ENCODE results near the gene ZNF407. TPM values are rescaled to one million over a fixed set of nuclear protein-coding genes. Genes with fewer than 3 reads are reported as not detected.

ZNF407 gene
- total RNA-seq, 3 donors from 2014 or later = 13.1 to 13.8 (median 13.4) TPM

GRCh38 chr18:74683573-74683972, 85.9 kb downstream of the ZNF407 start:
- H3K27me3 Mint-ChIP-seq (ENCODE audit: low read depth) = no peaks in the 10 kb centered on the region
- H3K36me3 Mint-ChIP-seq (ENCODE audit: insufficient read depth) = peaks cover 35% of the 10 kb centered on the region
- peaks cover 10% of the 10 kb centered on the region for H3K4me1 Mint-ChIP-seq (ENCODE audit: low read depth)
- no peak for DNase-seq
- H3K9me3 Mint-ChIP-seq = no peaks in the 10 kb centered on the region
- no peak overlapping the region for H3K4me3 Mint-ChIP-seq
- ATAC-seq = no peak

GRCh38 chr18:74689251-74689650, 91.6 kb downstream of the ZNF407 start:
- DNase-seq = no peak
- no peak overlapping the region for H3K4me3 Mint-ChIP-seq

GRCh38 chr18:74692367-74693013, 94.8 kb downstream of the ZNF407 start:
- DNase-seq = no peak
- ATAC-seq = no peak
- no peaks in the 10 kb centered on the region for H3K9me3 Mint-ChIP-seq
- H3K4me3 Mint-ChIP-seq = no peak overlapping the region
- H3K36me3 Mint-ChIP-seq (ENCODE audit: insufficient read depth) = peaks cover 14% of the 10 kb centered on the region
- no peaks in the 10 kb centered on the region for H3K27me3 Mint-ChIP-seq (ENCODE audit: low read depth)
- H3K4me1 Mint-ChIP-seq (ENCODE audit: low read depth) = peaks cover 16% of the 10 kb centered on the region

More at GRCh38 chr18:74689251-74689650, 91.6 kb downstream of the ZNF407 start:
- ATAC-seq = no peak
- no peaks in the 10 kb centered on the region for H3K9me3 Mint-ChIP-seq
- H3K36me3 Mint-ChIP-seq (ENCODE audit: insufficient read depth) = peaks cover 27% of the 10 kb centered on the region
- no peaks in the 10 kb centered on the region for H3K27me3 Mint-ChIP-seq (ENCODE audit: low read depth)
- peaks cover 16% of the 10 kb centered on the region for H3K4me1 Mint-ChIP-seq (ENCODE audit: low read depth)

GRCh38 chr18:74694436-74694835, 96.8 kb downstream of the ZNF407 start:
- ATAC-seq = no peak
- H3K36me3 Mint-ChIP-seq (ENCODE audit: insufficient read depth) = peaks cover 9% of the 10 kb centered on the region
- DNase-seq = no peak
- no peak overlapping the region for H3K4me3 Mint-ChIP-seq
- peaks cover 16% of the 10 kb centered on the region for H3K4me1 Mint-ChIP-seq (ENCODE audit: low read depth)
- no peaks in the 10 kb centered on the region for H3K27me3 Mint-ChIP-seq (ENCODE audit: low read depth)
- no peaks in the 10 kb centered on the region for H3K9me3 Mint-ChIP-seq

GRCh38 chr18:74695170-74695569, 97.5 kb downstream of the ZNF407 start:
- Mint-ChIP-seq H3K36me3 (ENCODE audit: insufficient read depth) (peaks cover 9% of the 10 kb centered on the region), H3K27me3 (ENCODE audit: low read depth) (no peaks in the 10 kb centered on the region), H3K4me3 (no peak overlapping the region), H3K9me3 (no peaks in the 10 kb centered on the region), H3K4me1 (ENCODE audit: low read depth) (peaks cover 16% of the 10 kb centered on the region)
- ATAC-seq = no peak
- DNase-seq = no peak

GRCh38 chr18:74698881-74699280, 101.2 kb downstream of the ZNF407 start:
- ATAC-seq (no peak), DNase-seq (no peak)
- Mint-ChIP-seq H3K4me1 (ENCODE audit: low read depth) (peaks cover 2% of the 10 kb centered on the region), H3K9me3 (no peaks in the 10 kb centered on the region), H3K36me3 (ENCODE audit: insufficient read depth) (peaks cover 18% of the 10 kb centered on the region), H3K4me3 (no peak overlapping the region), H3K27me3 (ENCODE audit: low read depth) (no peaks in the 10 kb centered on the region)

GRCh38 chr18:74699455-74699854, 101.8 kb downstream of the ZNF407 start:
- no peak overlapping the region for H3K4me3 Mint-ChIP-seq
- no peaks in the 10 kb centered on the region for H3K27me3 Mint-ChIP-seq (ENCODE audit: low read depth)
- no peaks in the 10 kb centered on the region for H3K4me1 Mint-ChIP-seq (ENCODE audit: low read depth)
- ATAC-seq (no peak), DNase-seq (no peak)
- H3K36me3 Mint-ChIP-seq (ENCODE audit: insufficient read depth) = peaks cover 20% of the 10 kb centered on the region
- no peaks in the 10 kb centered on the region for H3K9me3 Mint-ChIP-seq

GRCh38 chr18:74702950-74703349, 105.3 kb downstream of the ZNF407 start:
- H3K4me1 Mint-ChIP-seq (ENCODE audit: low read depth) = no peaks in the 10 kb centered on the region
- H3K9me3 Mint-ChIP-seq = no peaks in the 10 kb centered on the region
- H3K36me3 Mint-ChIP-seq (ENCODE audit: insufficient read depth) = peaks cover 18% of the 10 kb centered on the region
- no peak overlapping the region for H3K4me3 Mint-ChIP-seq
- no peaks in the 10 kb centered on the region for H3K27me3 Mint-ChIP-seq (ENCODE audit: low read depth)
- no peak for ATAC-seq
- DNase-seq = no peak

- Mint-ChIP-seq H3K36me3 (ENCODE audit: insufficient read depth) (peaks cover 11% of the 10 kb centered on the region), H3K4me3 (no peak overlapping the region)
- no peak for ATAC-seq
Measured at GRCh38 chr18:74708169-74708568, 110.5 kb downstream of the ZNF407 start.

GRCh38 chr18:74709452-74709851, 111.8 kb downstream of the ZNF407 start:
- ATAC-seq (no peak), DNase-seq (no peak)
- H3K9me3 Mint-ChIP-seq = no peaks in the 10 kb centered on the region
- peaks cover 6% of the 10 kb centered on the region for H3K36me3 Mint-ChIP-seq (ENCODE audit: insufficient read depth)
- H3K4me3 Mint-ChIP-seq = no peak overlapping the region
- H3K27me3 Mint-ChIP-seq (ENCODE audit: low read depth) = no peaks in the 10 kb centered on the region
- no peaks in the 10 kb centered on the region for H3K4me1 Mint-ChIP-seq (ENCODE audit: low read depth)

More at GRCh38 chr18:74708169-74708568, 110.5 kb downstream of the ZNF407 start:
- H3K9me3 Mint-ChIP-seq = no peaks in the 10 kb centered on the region
- H3K4me1 Mint-ChIP-seq (ENCODE audit: low read depth) = no peaks in the 10 kb centered on the region
- H3K27me3 Mint-ChIP-seq (ENCODE audit: low read depth) = no peaks in the 10 kb centered on the region
- no peak for DNase-seq

GRCh38 chr18:74714120-74714519, 116.5 kb downstream of the ZNF407 start:
- Mint-ChIP-seq H3K36me3 (ENCODE audit: insufficient read depth) (peaks cover 16% of the 10 kb centered on the region), H3K9me3 (no peaks in the 10 kb centered on the region), H3K4me1 (ENCODE audit: low read depth) (no peaks in the 10 kb centered on the region), H3K4me3 (no peak overlapping the region), H3K27me3 (ENCODE audit: low read depth) (no peaks in the 10 kb centered on the region)
- no peak for DNase-seq
- ATAC-seq = no peak

GRCh38 chr18:74714791-74715190, 117.1 kb downstream of the ZNF407 start:
- Mint-ChIP-seq H3K4me1 (ENCODE audit: low read depth) (no peaks in the 10 kb centered on the region), H3K4me3 (no peak overlapping the region), H3K36me3 (ENCODE audit: insufficient read depth) (peaks cover 19% of the 10 kb centered on the region), H3K9me3 (peaks cover 3% of the 10 kb centered on the region), H3K27me3 (ENCODE audit: low read depth) (no peaks in the 10 kb centered on the region)
- ATAC-seq = no peak
- no peak for DNase-seq

- DNase-seq (no peak), ATAC-seq (no peak)
- Mint-ChIP-seq H3K4me3 (no peak overlapping the region), H3K36me3 (ENCODE audit: insufficient read depth) (peaks cover 20% of the 10 kb centered on the region), H3K4me1 (ENCODE audit: low read depth) (peaks cover under 1% of the 10 kb centered on the region), H3K27me3 (ENCODE audit: low read depth) (no peaks in the 10 kb centered on the region), H3K9me3 (peaks cover 7% of the 10 kb centered on the region)
Measured at GRCh38 chr18:74715306-74715705, 117.6 kb downstream of the ZNF407 start.

- DNase-seq (no peak), ATAC-seq (no peak)
- H3K36me3 Mint-ChIP-seq (ENCODE audit: insufficient read depth) = peaks cover 20% of the 10 kb centered on the region
- H3K4me1 Mint-ChIP-seq (ENCODE audit: low read depth) = peaks cover 6% of the 10 kb centered on the region
- no peaks in the 10 kb centered on the region for H3K27me3 Mint-ChIP-seq (ENCODE audit: low read depth)
- H3K4me3 Mint-ChIP-seq = no peak overlapping the region
- H3K9me3 Mint-ChIP-seq = peaks cover 7% of the 10 kb centered on the region
Measured at GRCh38 chr18:74715865-74716712, 118.4 kb downstream of the ZNF407 start.

- ATAC-seq = no peak
- Mint-ChIP-seq H3K9me3 (peaks cover 7% of the 10 kb centered on the region), H3K4me3 (no peak overlapping the region), H3K27me3 (ENCODE audit: low read depth) (no peaks in the 10 kb centered on the region), H3K4me1 (ENCODE audit: low read depth) (peaks cover 20% of the 10 kb centered on the region), H3K36me3 (ENCODE audit: insufficient read depth) (peaks cover 21% of the 10 kb centered on the region)
- no peak for DNase-seq
Measured at GRCh38 chr18:74718312-74718711, 120.6 kb downstream of the ZNF407 start.
